ENCODE results near the gene CRACDL. TPM values are rescaled to one million over a fixed set of nuclear protein-coding genes. Genes with fewer than 3 reads are reported as not detected.

CRACDL gene
- total and polyA plus RNA-seq, 7 donors = 0.36 to 8.8 (median 1.5) TPM

GRCh38 chr2:98952966-98953365 lies 16.9 kb upstream of the CRACDL start:
- Histone ChIP-seq H3K4me1 (peaks cover 0 to 12% (median 4%) of the 10 kb centered on the region in 4 donors), H3K27ac (no peak overlapping the region), H3K9me3 (no peaks in the 10 kb centered on the region), H3K4me3 (no peak overlapping the region), H3K36me3 (no peaks in the 10 kb centered on the region), H3K27me3 (peaks cover 0 to 7% (median 0%) of the 10 kb centered on the region in 3 donors)
- 79 to 85% methylated on average over 4 of the region's 4 CpGs for WGBS, 2 donors
- no peak for TF ChIP-seq POLR2AphosphoS5 (IDR thresholded peaks at IDR 0.05)
- no peak for TF ChIP-seq CTCF (IDR thresholded peaks at IDR 0.05)
- intact Hi-C loops (cut with DNase I) = no loop called here
- DNase-seq = no peak

GRCh38 chr2:98948956-98949739 lies 13.1 kb upstream of the CRACDL start:
- no peak for TF ChIP-seq POLR2AphosphoS5 (IDR thresholded peaks at IDR 0.05)
- no peak for TF ChIP-seq CTCF (IDR thresholded peaks at IDR 0.05)
- TF ChIP-seq EP300 (IDR thresholded peaks at IDR 0.05) = no peak
- TF ChIP-seq POLR2A (IDR thresholded peaks at IDR 0.05) = no peak
- WGBS, 2 donors = 40 to 69% methylated on average over 5 of the region's 5 CpGs
- Histone ChIP-seq H3K27me3 (peaks cover 0 to 7% (median 0%) of the 10 kb centered on the region in 3 donors), H3K4me1 (peaks cover 0 to 12% (median 4%) of the 10 kb centered on the region in 4 donors), H3K27ac (no peak overlapping the region), H3K36me3 (no peaks in the 10 kb centered on the region), H3K9me3 (no peaks in the 10 kb centered on the region), H3K4me3 (no peak overlapping the region)
- no peak for DNase-seq
- intact Hi-C loops (cut with DNase I) = no loop called here

- H3K27me3 ChIP-seq = peaks cover 0 to 5% (median 0%) of the 10 kb centered on the region in 3 donors
- TF ChIP-seq POLR2A (IDR thresholded peaks at IDR 0.05) (no peak), POLR2AphosphoS5 (IDR thresholded peaks at IDR 0.05) (no peak), CTCF (IDR thresholded peaks at IDR 0.05) (no peak), EP300 (IDR thresholded peaks at IDR 0.05) (no peak)
- H3K9me3 ChIP-seq = no peaks in the 10 kb centered on the region
- WGBS, 2 donors = 81 to 87% methylated on average over 8 of the region's 8 CpGs
- DNase-seq = no peak
- no peak overlapping the region for H3K27ac ChIP-seq
- peaks cover 0 to 12% (median 4%) of the 10 kb centered on the region in 4 donors for H3K4me1 ChIP-seq
- intact Hi-C loops (cut with DNase I) = no loop called here
- H3K4me3 ChIP-seq = no peak overlapping the region
- H3K36me3 ChIP-seq = no peaks in the 10 kb centered on the region
Measured at GRCh38 chr2:98947554-98947953, 11.5 kb upstream of the CRACDL start.

GRCh38 chr2:98946855-98947254 lies 10.8 kb upstream of the CRACDL start:
- Histone ChIP-seq H3K4me3 (no peak overlapping the region), H3K9me3 (no peaks in the 10 kb centered on the region), H3K4me1 (peaks cover 0 to 12% (median 4%) of the 10 kb centered on the region in 4 donors), H3K36me3 (no peaks in the 10 kb centered on the region), H3K27ac (no peak overlapping the region), H3K27me3 (no peaks in the 10 kb centered on the region)
- no peak for DNase-seq
- WGBS, 2 donors = 90 to 94% methylated on average over 9 of the region's 9 CpGs
- TF ChIP-seq CTCF (IDR thresholded peaks at IDR 0.05) = no peak
- TF ChIP-seq POLR2AphosphoS5 (IDR thresholded peaks at IDR 0.05) = no peak
- TF ChIP-seq EP300 (IDR thresholded peaks at IDR 0.05) = no peak
- no peak for TF ChIP-seq POLR2A (IDR thresholded peaks at IDR 0.05)
- intact Hi-C loops (cut with DNase I) = no loop called here
